Body of pancreas (tissue), 4 donors: ENCODE measurements around the gene PGPEP1. TPM values are rescaled to one million over a fixed set of nuclear protein-coding genes. Genes with fewer than 3 reads are reported as not detected.
"Not testable (repeated sequence)": the region's sequence is repeated elsewhere in the genome, so short reads cannot be mapped to it uniquely, and the experiment has no call there.

Experiments used
- ATAC-seq: fragments of 150-250 bp; one replicate; pipeline ENCODE4 v1.9.1; 2016
- DNase-seq, 4 donors: peaks; one replicate each; pipeline ENCODE4 v3.0.0-alpha.2; 2019
- H3K27ac ChIP-seq, 4 donors: fragments of 200-600 bp; sonication (generic); 1 replicate in 3 of 4; 2 replicates in 1 of 4; pipeline versions ENCODE4 v1.5.1 to v1.6.1; 2016 to 2019; ENCODE audit warnings: mild to moderate bottlenecking in 1 of 4, mixed read lengths in 1 of 4, moderate library complexity in 1 of 4
- H3K27me3 ChIP-seq, 2 donors: fragments of 200-600 bp; sonication (generic); one replicate each; pipeline ENCODE4 v1.6.0; 2016; ENCODE audit warnings: mild to moderate bottlenecking in 1 of 2
- H3K36me3 ChIP-seq, 2 donors: fragments of 200-600 bp; sonication (generic); replicated peaks in 1 of 2; 2 replicates each; pipeline ENCODE4 v1.5.1; 2016; ENCODE audit warnings: low read depth in 2 of 2; ENCODE audit not compliant: insufficient read depth in 1 of 2
- H3K4me1 ChIP-seq: fragments of 200-600 bp; sonication (generic); one replicate; pipeline ENCODE4 v1.6.0; 2016
- H3K4me3 ChIP-seq, 2 donors: fragments of 200-600 bp; sonication (generic); 1 replicate in 1 of 2; 2 replicates in 1 of 2; pipeline ENCODE4 v1.5.1; 2016 to 2019
- H3K9me3 ChIP-seq, 3 donors: fragments of 200-600 bp; sonication (generic); 1 replicate in 2 of 3; 2 replicates in 1 of 3; pipeline ENCODE4 v1.5.1; 2016
- CTCF ChIP-seq, 7 experiments: fragments of 450-650 bp in 4 of 7; fragments of 200-600 bp in 3 of 7; sonication (generic) in 3 of 7; IDR thresholded peaks; one replicate each; pipeline ENCODE4 v1.5.1; 2016 to 2019; ENCODE audit warnings: antibody characterized with exemption in 7 of 7
- POLR2A ChIP-seq, 3 donors: fragments of 450-650 bp; IDR thresholded peaks; one replicate each; pipeline ENCODE4 v1.6.1; 2016; ENCODE audit warnings: antibody characterized with exemption in 3 of 3, mild to moderate bottlenecking in 2 of 3
- WGBS, 2 donors: methylation state at CpG; one replicate each; pipeline ENCODE4 v1.1.5; 2017; 5-methylcytosine and 5-hydroxymethylcytosine counted together
- intact Hi-C: fragments of 100-400 bp; cut with DNase I; formaldehyde crosslinking; loops from one replicate; pipeline ENCODE4 v1.15.1; 2023
- total RNA-seq, 2 donors: library from RNA; depleted of rRNA; stranded (reverse); fragments of >200 nt; gene quantifications; one replicate each; pipeline ENCODE4 v1.1.0, GENCODE V29; 2016

The PGPEP1 gene
- total RNA-seq, 2 donors from 2014 or later, result 22.1 to 37.6 TPM

- intact Hi-C loops, result loop anchor here (5.0 kb wide), 1 partner anchor 66 kb away; no protein-coding TSS in a partner anchor
- DNase-seq (no peak), ATAC-seq (no peak)
- 80 to 83% methylated on average over 6 to 8 of the region's 8 CpGs for WGBS, 2 donors
- H3K27me3 ChIP-seq, result no peaks in the 10 kb centered on the region
- no peaks in the 10 kb centered on the region for H3K9me3 ChIP-seq
- H3K4me3 ChIP-seq, result no peak overlapping the region
- H3K27ac ChIP-seq, result no peak overlapping the region
- no peak for TF ChIP-seq CTCF (IDR thresholded peaks at IDR 0.05)
- TF ChIP-seq POLR2A (IDR thresholded peaks at IDR 0.05), result no peak
- no peaks in the 10 kb centered on the region for H3K36me3 ChIP-seq
- H3K4me1 ChIP-seq, result peaks cover 16% of the 10 kb centered on the region
Measured at GRCh38 chr19:18346091-18346490, 5.7 kb downstream of the PGPEP1 start.

DNA sequence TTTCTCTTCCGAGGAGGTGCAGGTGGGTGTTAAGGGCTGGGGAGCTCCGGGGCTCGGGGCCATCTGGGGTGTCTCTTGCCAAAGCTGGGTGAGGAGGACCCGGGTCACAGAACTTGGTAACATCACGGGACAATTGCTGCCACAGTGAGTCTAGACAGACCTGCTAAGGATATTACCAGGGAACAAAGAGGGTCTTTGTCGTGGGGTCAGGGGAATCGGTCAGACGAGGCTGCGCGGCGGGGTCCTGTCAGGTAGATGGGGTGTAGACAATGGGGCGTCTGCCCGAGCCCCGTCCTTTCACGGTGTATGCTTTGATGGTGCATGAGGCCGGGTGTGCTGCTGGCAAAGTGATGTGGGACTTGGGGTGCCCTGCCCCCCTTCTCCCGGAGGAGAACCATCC is 7.8 kb downstream of the PGPEP1 start:
- TF ChIP-seq CTCF (IDR thresholded peaks at IDR 0.05), result no peak
- no peak for TF ChIP-seq POLR2A (IDR thresholded peaks at IDR 0.05)
- Histone ChIP-seq H3K27ac (no peak overlapping the region), H3K36me3 (no peaks in the 10 kb centered on the region), H3K4me1 (no peaks in the 10 kb centered on the region), H3K4me3 (no peak overlapping the region), H3K9me3 (no peaks in the 10 kb centered on the region), H3K27me3 (no peaks in the 10 kb centered on the region)
- DNase-seq, result no peak
- 80 to 90% methylated on average over 6 to 16 of the region's 17 CpGs for WGBS, 2 donors
- ATAC-seq, result no peak
- intact Hi-C loops, result loop anchor here (5.0 kb wide), 1 partner anchor 64 kb away; no protein-coding TSS in a partner anchor

DNA sequence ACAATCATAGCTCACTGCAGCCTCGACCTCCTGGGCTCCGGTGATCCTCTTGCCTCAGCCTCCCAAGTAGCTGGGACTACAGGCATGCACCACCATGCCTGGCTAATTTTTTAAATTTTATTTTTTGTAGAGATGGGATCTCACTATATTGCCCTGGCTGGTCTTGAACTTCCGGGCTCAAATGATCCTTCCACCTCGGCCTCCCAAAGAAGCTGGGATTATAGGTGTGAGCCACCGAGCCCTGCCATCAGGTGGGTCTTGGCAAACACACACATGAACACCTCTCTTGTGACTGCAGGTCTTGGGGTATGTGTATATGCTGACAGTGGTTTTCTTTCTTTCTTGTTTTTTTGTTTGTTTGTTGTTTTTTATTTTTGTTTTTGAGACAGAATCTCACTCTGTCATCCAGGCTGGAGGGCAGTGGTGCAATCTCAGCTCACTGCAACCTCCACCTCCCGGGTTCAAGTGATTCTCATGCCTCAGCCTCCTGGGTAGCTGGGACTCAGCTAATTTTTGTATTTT is 8.5 kb downstream of the PGPEP1 start:
- H3K27me3 ChIP-seq, H3K4me1 ChIP-seq, H3K27ac ChIP-seq, ATAC-seq, H3K36me3 ChIP-seq, H3K9me3 ChIP-seq, DNase-seq, H3K4me3 ChIP-seq: not testable (repeated sequence)
- intact Hi-C loops, result loop anchor here (5.0 kb wide), 1 partner anchor 63 kb away; no protein-coding TSS in a partner anchor
- 83 to 91% methylated on average over 6 of the region's 6 CpGs for WGBS, 2 donors

- intact Hi-C loops, result loop anchor here (5.0 kb wide), 1 partner anchor 63 kb away; no protein-coding TSS in a partner anchor
- peak; percentile 80 for ATAC-seq
Measured at GRCh38 chr19:18349524-18350128, 9.2 kb downstream of the PGPEP1 start.

DNA sequence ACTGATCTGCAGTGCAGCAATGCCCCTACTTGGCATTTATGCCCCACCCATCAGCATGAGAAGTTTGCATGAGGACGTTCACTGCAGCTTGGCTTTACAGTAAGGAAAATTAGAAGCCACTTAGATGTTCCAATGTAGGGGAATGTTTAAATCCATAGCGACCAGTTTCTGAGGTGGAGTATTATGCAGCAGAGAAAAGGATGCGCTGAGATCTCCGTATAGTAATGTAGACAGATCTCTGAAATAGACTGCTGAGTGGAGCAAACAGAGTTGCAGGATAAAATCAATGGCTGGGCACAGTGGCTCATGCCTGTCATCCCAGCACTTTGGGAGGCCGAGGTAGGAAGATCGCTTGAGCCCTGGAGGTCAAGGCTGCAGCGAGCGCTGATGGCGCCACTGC is 10.1 kb downstream of the PGPEP1 start:
- Histone ChIP-seq H3K4me1 (no peaks in the 10 kb centered on the region), H3K27me3 (no peaks in the 10 kb centered on the region), H3K4me3 (no peak overlapping the region), H3K36me3 (no peaks in the 10 kb centered on the region), H3K9me3 (no peaks in the 10 kb centered on the region), H3K27ac (no peak overlapping the region)
- intact Hi-C loops, result no loop called here
- ATAC-seq, result no peak
- 79 to 87% methylated on average over 9 of the region's 9 CpGs for WGBS, 2 donors
- DNase-seq, result no peak
- no peak for TF ChIP-seq POLR2A (IDR thresholded peaks at IDR 0.05)

More at GRCh38 chr19:18349524-18350128, 9.2 kb downstream of the PGPEP1 start:
- Histone ChIP-seq H3K27me3 (no peaks in the 10 kb centered on the region), H3K4me3 (no peak overlapping the region), H3K4me1 (no peaks in the 10 kb centered on the region), H3K27ac (no peak overlapping the region), H3K9me3 (no peaks in the 10 kb centered on the region), H3K36me3 (no peaks in the 10 kb centered on the region)
- TF ChIP-seq CTCF (IDR thresholded peaks at IDR 0.05) (peak; percentile 77 to 94 (median 88)), POLR2A (IDR thresholded peaks at IDR 0.05) (no peak)
- peak; percentile 67 to 72 (median 70) for DNase-seq
- WGBS, 2 donors, result 36 to 41% methylated on average over 12 of the region's 12 CpGs
